Endodermal cell (in vitro differentiated cells): ENCODE data around the gene ABCD2. TPM values are rescaled to one million over a fixed set of nuclear protein-coding genes. Genes with fewer than 3 reads are reported as not detected.
A peak's percentile ranks its signal among the peaks of the same experiment; 100 is the strongest.

Experiments
- DNase-seq: peaks from one replicate; pipeline ENCODE4 v3.0.0-alpha.2; 2017
- H3K27ac ChIP-seq: 2 replicates; pipeline ENCODE4 v1.5.1; 2013; ENCODE audit warnings: mild to moderate bottlenecking, low read depth, low read length, moderate library complexity
- H3K27me3 ChIP-seq: 2 replicates; pipeline ENCODE4 v1.6.1; 2013; ENCODE audit warnings: mild to moderate bottlenecking, low read length, moderate library complexity; ENCODE audit not compliant: insufficient read depth, control insufficient read depth, poor library complexity, severe bottlenecking
- H3K36me3 ChIP-seq: 2 replicates; pipeline ENCODE4 v1.7.0; 2013; ENCODE audit warnings: mild to moderate bottlenecking, low read length, moderate library complexity; ENCODE audit not compliant: control insufficient read depth, insufficient read depth
- H3K4me1 ChIP-seq: one replicate; pipeline ENCODE4 v1.7.0; 2013; ENCODE audit warnings: low read length; ENCODE audit not compliant: control insufficient read depth, insufficient read depth
- H3K4me3 ChIP-seq: 2 replicates; pipeline ENCODE4 v1.5.1; 2013; ENCODE audit warnings: mild to moderate bottlenecking, low read length, moderate library complexity
- H3K9ac ChIP-seq: 2 replicates; pipeline ENCODE4 v1.6.1; 2013; ENCODE audit warnings: mild to moderate bottlenecking, low read length, moderate library complexity; ENCODE audit not compliant: poor library complexity, severe bottlenecking; ENCODE audit errors: extremely low read depth
- H3K9me3 ChIP-seq: 2 replicates; pipeline ENCODE4 v1.6.1; 2013; ENCODE audit warnings: mild to moderate bottlenecking, low read length, moderate library complexity; ENCODE audit not compliant: control insufficient read depth
- H3K27ac Mint-ChIP-seq: 2 replicates; pipeline ENCODE4 v1.8.0; 2020; ENCODE audit warnings: mixed read lengths
- H3K27me3 Mint-ChIP-seq: 2 replicates; pipeline ENCODE4 v1.8.0; 2021; ENCODE audit warnings: mild to moderate bottlenecking, mixed read lengths; ENCODE audit not compliant: insufficient read depth
- H3K36me3 Mint-ChIP-seq: 2 replicates; pipeline ENCODE4 v1.8.0; 2020; ENCODE audit warnings: low read depth, mixed read lengths
- H3K4me1 Mint-ChIP-seq: 2 replicates; pipeline ENCODE4 v1.8.0; 2020; ENCODE audit warnings: mixed read lengths
- H3K4me3 Mint-ChIP-seq: 2 replicates; pipeline ENCODE4 v1.8.0; 2020; ENCODE audit warnings: mild to moderate bottlenecking, moderate library complexity, mixed read lengths
- H3K9me3 Mint-ChIP-seq: 2 replicates; pipeline ENCODE4 v1.8.0; 2020; ENCODE audit warnings: mild to moderate bottlenecking, mixed read lengths
- CTCF ChIP-seq: fragments of 200-600 bp; sonication (generic); conservative IDR thresholded peaks from 2 replicates; pipeline ENCODE4 v1.5.0; 2021; ENCODE audit warnings: antibody characterized with exemption, mild to moderate bottlenecking
- WGBS, 2 experiments: methylation state at CpG; one replicate each; pipeline versions ENCODE4 v1.1.5 to v1.1.7; 2013; ENCODE audit warnings: missing lambda C conversion rate in 2 of 2, mixed read lengths in 1 of 2; ENCODE audit not compliant: insufficient coverage in 1 of 2, insufficient read length in 1 of 2; 5-methylcytosine and 5-hydroxymethylcytosine counted together
- total RNA-seq, 2 donors: library from RNA; stranded (reverse); fragmentation: NEBNext Ultra II Directional in 1 of 2; extraction: Animal tissue kit (Norgen Biotek cat#: 25700) in 1 of 2; gene quantifications; 2 replicates in 1 of 2; 3 replicates in 1 of 2; pipeline ENCODE4 v1.2.1, GENCODE V29; 2021

ABCD2 gene
- total RNA-seq, 2 donors from 2014 or later, result not detected

GRCh38 chr12:39505023-39505422 lies 114.6 kb downstream of the ABCD2 start:
- Histone ChIP-seq H3K27me3 (no peaks in the 10 kb centered on the region), H3K9me3 (peaks cover 6% of the 10 kb centered on the region), H3K4me3 (no peak overlapping the region), H3K36me3 (no peaks in the 10 kb centered on the region), H3K27ac (peak overlapping the region; percentile 79), H3K9ac (no peak overlapping the region), H3K4me1 (no peaks in the 10 kb centered on the region)
- no peaks in the 10 kb centered on the region for H3K4me1 Mint-ChIP-seq
- H3K9me3 Mint-ChIP-seq, result peaks cover 7% of the 10 kb centered on the region
- DNase-seq, result no peak
- H3K27me3 Mint-ChIP-seq, result no peaks in the 10 kb centered on the region
- TF ChIP-seq CTCF, result no peak
- no peaks in the 10 kb centered on the region for H3K36me3 Mint-ChIP-seq
- no peak overlapping the region for H3K4me3 Mint-ChIP-seq
- WGBS, 2 experiments, result 66 to 68% methylated on average over 2 of the region's 2 CpGs
- H3K27ac Mint-ChIP-seq, result no peak overlapping the region

- no peak overlapping the region for H3K9ac ChIP-seq
- H3K27me3 ChIP-seq, result no peaks in the 10 kb centered on the region
- Mint-ChIP-seq H3K4me1 (no peaks in the 10 kb centered on the region), H3K27me3 (no peaks in the 10 kb centered on the region), H3K27ac (no peak overlapping the region), H3K36me3 (no peaks in the 10 kb centered on the region), H3K4me3 (no peak overlapping the region), H3K9me3 (no peaks in the 10 kb centered on the region)
- no peak for DNase-seq
- TF ChIP-seq CTCF, result peak; percentile 51
- WGBS, 2 experiments, result no CpG with 5 or more reads among the region's 1 CpG
- H3K36me3 ChIP-seq, result no peaks in the 10 kb centered on the region
- no peaks in the 10 kb centered on the region for H3K4me1 ChIP-seq
- H3K4me3 ChIP-seq, result no peak overlapping the region
- H3K27ac ChIP-seq, result no peak overlapping the region
- H3K9me3 ChIP-seq, result no peaks in the 10 kb centered on the region
Observed at GRCh38 chr12:39503439-39503838, 116.2 kb downstream of the ABCD2 start.

- no peak overlapping the region for H3K27ac Mint-ChIP-seq
- Histone ChIP-seq H3K9ac (no peak overlapping the region), H3K4me3 (no peak overlapping the region), H3K27me3 (no peaks in the 10 kb centered on the region), H3K4me1 (no peaks in the 10 kb centered on the region), H3K36me3 (no peaks in the 10 kb centered on the region), H3K27ac (peak overlapping the region; percentile 87), H3K9me3 (no peaks in the 10 kb centered on the region)
- no peak for TF ChIP-seq CTCF
- DNase-seq, result no peak
- no peaks in the 10 kb centered on the region for H3K9me3 Mint-ChIP-seq
- no CpG with 5 or more reads among the region's 1 CpG for WGBS, 2 experiments
- no peak overlapping the region for H3K4me3 Mint-ChIP-seq
- no peaks in the 10 kb centered on the region for H3K36me3 Mint-ChIP-seq
- H3K27me3 Mint-ChIP-seq, result no peaks in the 10 kb centered on the region
- no peaks in the 10 kb centered on the region for H3K4me1 Mint-ChIP-seq
Observed at GRCh38 chr12:39502726-39503125, 116.9 kb downstream of the ABCD2 start.

Other genes with a start within 250 kb of the ABCD2 start
- gene KIF21A, start 176.7 kb downstream of the ABCD2 start, total RNA-seq, result 10 to 100 TPM; 32.3 to 35.3 TPM